Sigmoid colon (tissue), 7 donors: ENCODE measurements around the gene GJB3. TPM values are rescaled to one million over a fixed set of nuclear protein-coding genes. Genes with fewer than 3 reads are reported as not detected.
"Not testable (repeated sequence)": the region's sequence is repeated elsewhere in the genome, so short reads cannot be mapped to it uniquely, and the experiment has no call there.

Experiments used
- DNase-seq: peaks from one replicate; pipeline ENCODE4 v3.0.0-alpha.2; 2019
- H3K27ac ChIP-seq, 4 donors: fragments of 200-600 bp; sonication (generic); one replicate each; pipeline ENCODE4 v1.5.1; 2016 to 2019; ENCODE audit warnings: mild to moderate bottlenecking in 1 of 4
- H3K27me3 ChIP-seq, 3 donors: fragments of 200-600 bp; sonication (generic); one replicate each; pipeline ENCODE4 v1.5.1; 2019; ENCODE audit warnings: mild to moderate bottlenecking in 1 of 3
- H3K36me3 ChIP-seq, 4 donors: fragments of 200-600 bp; sonication (generic); one replicate each; pipeline ENCODE4 v1.5.1; 2016 to 2019
- H3K4me1 ChIP-seq, 4 donors: fragments of 200-600 bp; sonication (generic); one replicate each; pipeline ENCODE4 v1.5.1; 2017 to 2019
- H3K4me3 ChIP-seq, 4 donors: fragments of 200-600 bp; sonication (generic); one replicate each; pipeline ENCODE4 v1.5.1; 2017 to 2019; ENCODE audit warnings: mild to moderate bottlenecking in 2 of 4, moderate library complexity in 1 of 4
- H3K9me3 ChIP-seq, 4 donors: fragments of 200-600 bp in 3 of 4; sonication (generic) in 3 of 4; one replicate each; pipeline versions ENCODE4 v1.5.1 to v1.6.1; 2013 to 2019
- CTCF ChIP-seq, 4 experiments: fragments of 450-650 bp in 3 of 4; fragments of 200-600 bp in 1 of 4; IDR thresholded peaks; one replicate each; pipeline ENCODE4 v1.5.1; 2016 to 2019; ENCODE audit warnings: antibody characterized with exemption in 4 of 4, mild to moderate bottlenecking in 3 of 4, moderate library complexity in 2 of 4
- EP300 ChIP-seq, 4 donors: sonication (generic); formaldehyde crosslinking; IDR thresholded peaks; one replicate each; pipeline ENCODE4 v1.6.1; 2017; ENCODE audit warnings: antibody characterized with exemption in 4 of 4
- POLR2A ChIP-seq, 2 donors: fragments of 450-650 bp; IDR thresholded peaks; one replicate each; pipeline ENCODE4 v1.6.1; 2016; ENCODE audit warnings: antibody characterized with exemption in 2 of 2, mild to moderate bottlenecking in 2 of 2, moderate library complexity in 2 of 2
- POLR2AphosphoS5 ChIP-seq, 4 donors: sonication (generic); formaldehyde crosslinking; IDR thresholded peaks; one replicate each; pipeline ENCODE4 v1.6.1; 2017; ENCODE audit warnings: antibody characterized with exemption in 4 of 4
- WGBS, 2 donors: extraction: QIAGEN DNeasy Blood & Tissue Kit; methylation state at CpG; one replicate each; pipeline ENCODE4 v1.1.7; 2013; 5-methylcytosine and 5-hydroxymethylcytosine counted together
- intact Hi-C: fragments of 100-400 bp; cut with DNase I; formaldehyde crosslinking; loops from one replicate; pipeline ENCODE4 v1.15.1; 2023
- polyA plus RNA-seq, 3 donors: library from polyadenylated mRNA; stranded (reverse); fragments of 200-250 nt; gene quantifications; one replicate each; pipeline ENCODE4 v1.2.3, GENCODE V29; 2013
- total RNA-seq, 4 donors: library from RNA; depleted of rRNA; stranded (reverse); fragments of >200 nt; gene quantifications; one replicate each; pipeline ENCODE4 v1.1.0, GENCODE V29; 2016
- donor health status: healthy with polysubstance abuse.
- donor health status: Bipolar disorder and iron deficiency.
- donor health status: healthy.

Gene GJB3
- total RNA-seq (not detected), polyA plus RNA-seq (10 to 100 TPM in 1 of 3 donors, 1 to 10 TPM in 2; 1.2 to 11.0 (median 1.8) TPM)

- intact Hi-C loops: no loop called here
- Histone ChIP-seq H3K9me3 (no peaks in the 10 kb centered on the region), H3K36me3 (no peaks in the 10 kb centered on the region)
Measured at GRCh38 chr1:34781071-34781843, at the start of gene GJB3. TSS of gene GJB3 (plus strand) at chr1:34781214. CDS start at chr1:34784763, 3,549 bp downstream.

DNA sequence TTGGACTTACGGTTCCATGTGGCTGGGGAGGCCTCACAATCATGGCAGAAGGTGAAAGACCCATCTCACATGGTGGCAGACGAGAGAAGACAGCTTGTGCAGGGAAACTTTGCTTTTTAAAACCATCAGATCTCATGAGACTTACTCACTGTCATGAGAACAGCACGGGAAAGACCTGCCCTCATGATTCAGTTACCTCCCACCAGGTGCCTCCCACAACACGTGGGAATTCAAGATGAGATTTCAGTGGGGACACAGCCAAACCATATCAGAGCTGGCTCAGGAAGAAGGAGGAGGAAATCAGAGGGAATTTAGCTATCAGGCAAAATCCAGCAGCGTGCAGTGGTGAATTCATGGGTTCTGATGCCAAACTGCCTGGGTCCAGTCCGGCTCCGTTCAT is 48.2 kb upstream of the GJB3 start:
- H3K9me3 ChIP-seq, H3K27me3 ChIP-seq, H3K4me1 ChIP-seq, DNase-seq, H3K27ac ChIP-seq, intact Hi-C loops, H3K4me3 ChIP-seq, H3K36me3 ChIP-seq: not testable (repeated sequence)
- 64 to 73% methylated on average over 7 of the region's 7 CpGs for WGBS, 2 donors

More at GRCh38 chr1:34781071-34781843, at the start of gene GJB3:
- Histone ChIP-seq H3K4me1 (peaks cover 0 to 14% (median 12%) of the 10 kb centered on the region in 4 donors), H3K27ac (no peak within 1 kb of the TSS), H3K27me3 (peaks cover 26 to 64% (median 37%) of the 10 kb centered on the region in 3 donors), H3K4me3 (peak within 1 kb of the TSS in 3 of 4 donors; percentile 24 to 35 (median 27))
- peak; percentile 50 for DNase-seq
- WGBS, 2 donors: 1 to 3% methylated on average over 62 of the region's 62 CpGs
- TF ChIP-seq CTCF (IDR thresholded peaks at IDR 0.05) (no peak), POLR2A (IDR thresholded peaks at IDR 0.05) (no peak), EP300 (IDR thresholded peaks at IDR 0.05) (no peak), POLR2AphosphoS5 (IDR thresholded peaks at IDR 0.05) (no peak)

GRCh38 chr1:34736692-34737091 is 44.3 kb upstream of the GJB3 start:
- Histone ChIP-seq H3K4me1 (no peaks in the 10 kb centered on the region), H3K27me3 (peaks cover 0 to 5% (median 0%) of the 10 kb centered on the region in 3 donors), H3K27ac (no peak overlapping the region), H3K9me3 (no peaks in the 10 kb centered on the region), H3K36me3 (no peaks in the 10 kb centered on the region), H3K4me3 (no peak overlapping the region)
- intact Hi-C loops: no loop called here
- DNase-seq: no peak
- 83 to 87% methylated on average over 10 of the region's 10 CpGs for WGBS, 2 donors
- TF ChIP-seq CTCF (IDR thresholded peaks at IDR 0.05) (no peak), POLR2A (IDR thresholded peaks at IDR 0.05) (no peak), POLR2AphosphoS5 (IDR thresholded peaks at IDR 0.05) (no peak), EP300 (IDR thresholded peaks at IDR 0.05) (no peak)

DNA sequence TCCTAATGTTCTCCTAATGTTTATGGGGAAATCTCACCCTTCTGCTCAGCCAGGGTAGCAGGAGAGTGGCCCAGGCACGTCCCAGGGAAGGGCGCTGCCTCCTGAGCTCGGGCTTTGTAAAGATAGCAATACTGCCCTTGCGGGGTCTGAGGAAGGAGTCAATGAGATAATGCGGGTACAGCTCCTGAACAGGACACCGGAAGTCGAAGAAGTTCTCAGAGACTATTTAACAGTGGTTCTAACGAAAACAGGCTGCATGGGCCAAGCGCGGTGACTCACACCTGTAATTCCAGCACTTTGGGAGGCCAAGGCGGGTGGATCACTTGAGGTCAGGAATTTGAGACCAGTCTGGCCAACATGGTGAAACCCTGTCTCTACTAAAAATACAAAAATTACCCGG is 43.8 kb upstream of the GJB3 start:
- intact Hi-C loops, H3K27ac ChIP-seq, H3K9me3 ChIP-seq, H3K36me3 ChIP-seq, DNase-seq, H3K4me3 ChIP-seq, H3K4me1 ChIP-seq: not testable (repeated sequence)
- peaks cover 0 to 11% (median 0%) of the 10 kb centered on the region in 3 donors for H3K27me3 ChIP-seq
- 89 to 92% methylated on average over 12 of the region's 12 CpGs for WGBS, 2 donors

- WGBS, 2 donors: 49 to 76% methylated on average over 3 of the region's 3 CpGs
- Histone ChIP-seq H3K4me3 (no peak overlapping the region), H3K4me1 (peaks cover 0 to 7% (median 3%) of the 10 kb centered on the region in 4 donors), H3K27ac (no peak overlapping the region), H3K9me3 (no peaks in the 10 kb centered on the region), H3K27me3 (peaks cover 0 to 14% (median 0%) of the 10 kb centered on the region in 3 donors), H3K36me3 (no peaks in the 10 kb centered on the region)
- TF ChIP-seq EP300 (IDR thresholded peaks at IDR 0.05) (no peak), POLR2AphosphoS5 (IDR thresholded peaks at IDR 0.05) (no peak), POLR2A (IDR thresholded peaks at IDR 0.05) (no peak), CTCF (IDR thresholded peaks at IDR 0.05) (no peak)
- intact Hi-C loops: no loop called here
- no peak for DNase-seq
Measured at GRCh38 chr1:34739613-34740012, 41.4 kb upstream of the GJB3 start.
